Right ventricle myocardium inferior (tissue), 1 donor: ENCODE data around the gene NPIPB6. TPM values are rescaled to one million over a fixed set of nuclear protein-coding genes. Genes with fewer than 3 reads are reported as not detected.

ENCODE experiments used
- ATAC-seq: fragments of 200-7000 bp; cut with Tn5 transposase; one replicate; pipeline ENCODE4 v1.9.1; 2020; ENCODE audit warnings: mild to moderate bottlenecking, moderate library complexity
- DNase-seq: peaks from one replicate; pipeline ENCODE4 v3.0.0; 2021; ENCODE audit errors: missing footprints
- intact Hi-C: fragments of 100-400 bp; cut with DNase I; formaldehyde crosslinking; loops from one replicate; pipeline ENCODE4 v1.11.0; 2022
- total RNA-seq: library from RNA; stranded (reverse); fragmentation: NEBNext Ultra II Directional; extraction: Animal tissue kit (Norgen Biotek cat#: 25700); gene quantifications from one replicate; pipeline ENCODE4 v1.2.1, GENCODE V29; 2021
- donor health status: DM: no; HTN: yes; CAD: no; lungs with severe emphysema.

The NPIPB6 gene
- total RNA-seq, 1 donor from 2014 or later, result 0.73 TPM

- intact Hi-C loops, result no loop called here
These were observed 36.3 kb downstream of the NPIPB6 start for GRCh38 chr16:28326881-28327610.

GRCh38 chr16:28324887-28325279 lies 38.4 kb downstream of the NPIPB6 start:
- ATAC-seq (no peak), DNase-seq (no peak)
- intact Hi-C loops, result no loop called here

More at GRCh38 chr16:28326881-28327610, 36.3 kb downstream of the NPIPB6 start:
- no peak for DNase-seq
- peak; percentile 52 for ATAC-seq

- no peak for DNase-seq
- no peak for ATAC-seq
- intact Hi-C loops, result no loop called here
These were observed 38.9 kb downstream of the NPIPB6 start for GRCh38 chr16:28324235-28324886.

- DNase-seq (no peak), ATAC-seq (no peak)
- intact Hi-C loops, result no loop called here
These were observed 41.5 kb downstream of the NPIPB6 start for GRCh38 chr16:28321700-28322411.

GRCh38 chr16:28320741-28321140 lies 42.6 kb downstream of the NPIPB6 start:
- no peak for DNase-seq
- ATAC-seq, result no peak
- intact Hi-C loops, result no loop called here

GRCh38 chr16:28320023-28320561 lies 43.2 kb downstream of the NPIPB6 start:
- intact Hi-C loops, result no loop called here
- no peak for DNase-seq
- no peak for ATAC-seq

- ATAC-seq, result no peak
- no peak for DNase-seq
- intact Hi-C loops, result no loop called here
These were observed 43.8 kb downstream of the NPIPB6 start for GRCh38 chr16:28319476-28320022.

- ATAC-seq, result no peak
- DNase-seq, result no peak
- intact Hi-C loops, result no loop called here
These were observed 45.1 kb downstream of the NPIPB6 start for GRCh38 chr16:28318042-28318744.

- ATAC-seq, result no peak
These were observed 46.0 kb downstream of the NPIPB6 start for GRCh38 chr16:28317040-28317880.

GRCh38 chr16:28316054-28316453 lies 47.3 kb downstream of the NPIPB6 start:
- no peak for DNase-seq
- intact Hi-C loops, result loop anchor here (2.0 kb wide), 1 partner anchor 39 kb away; no protein-coding TSS in a partner anchor
- no peak for ATAC-seq

More at GRCh38 chr16:28317040-28317880, 46.0 kb downstream of the NPIPB6 start:
- no peak for DNase-seq
- intact Hi-C loops, result loop anchor here (2.0 kb wide), 1 partner anchor 40 kb away; no protein-coding TSS in a partner anchor

- ATAC-seq, result no peak
- intact Hi-C loops, result no loop called here
- DNase-seq, result no peak
These were observed 49.7 kb downstream of the NPIPB6 start for GRCh38 chr16:28313587-28313986.

GRCh38 chr16:28312327-28312726 lies 51.0 kb downstream of the NPIPB6 start:
- ATAC-seq, result no peak
- intact Hi-C loops, result no loop called here
- no peak for DNase-seq

GRCh38 chr16:28311913-28312312 lies 51.4 kb downstream of the NPIPB6 start:
- DNase-seq (no peak), ATAC-seq (no peak)
- intact Hi-C loops, result no loop called here

- DNase-seq (no peak), ATAC-seq (no peak)
- intact Hi-C loops, result no loop called here
These were observed 51.9 kb downstream of the NPIPB6 start for GRCh38 chr16:28311413-28311812.

- intact Hi-C loops, result no loop called here
- no peak for DNase-seq
- ATAC-seq, result no peak
These were observed 52.5 kb downstream of the NPIPB6 start for GRCh38 chr16:28310796-28311195.

- intact Hi-C loops, result no loop called here
- no peak for DNase-seq
- peak; percentile 58 for ATAC-seq
These were observed 53.4 kb downstream of the NPIPB6 start for GRCh38 chr16:28309811-28310311.

- ATAC-seq (peak; percentile 58), DNase-seq (no peak)
- intact Hi-C loops, result no loop called here
These were observed 54.3 kb downstream of the NPIPB6 start for GRCh38 chr16:28308794-28309584.
